ENCODE data around the gene CTTNBP2NL. TPM values are rescaled to one million over a fixed set of nuclear protein-coding genes. Genes with fewer than 3 reads are reported as not detected.
"Not testable (repeated sequence)": the region's sequence is repeated elsewhere in the genome, so short reads cannot be mapped to it uniquely, and the experiment has no call there.

CTTNBP2NL gene
- total RNA-seq, 6 experiments from 2014 or later: 3.5 to 8.1 (median 4.8) TPM

GRCh38 chr1:112429749-112430148 is 33.7 kb downstream of the CTTNBP2NL start:
- no peak overlapping the region for H3K4me3 ChIP-seq
- no peaks in the 10 kb centered on the region for H3K36me3 ChIP-seq
- DNase-seq (no peak), ATAC-seq (peak in 3 of 4 donors; percentile 47 to 60 (median 58))
- H3K27ac ChIP-seq: no peak overlapping the region
- no peak for TF ChIP-seq POLR2A (IDR thresholded peaks at IDR 0.05)
- TF ChIP-seq, protein P1, sequence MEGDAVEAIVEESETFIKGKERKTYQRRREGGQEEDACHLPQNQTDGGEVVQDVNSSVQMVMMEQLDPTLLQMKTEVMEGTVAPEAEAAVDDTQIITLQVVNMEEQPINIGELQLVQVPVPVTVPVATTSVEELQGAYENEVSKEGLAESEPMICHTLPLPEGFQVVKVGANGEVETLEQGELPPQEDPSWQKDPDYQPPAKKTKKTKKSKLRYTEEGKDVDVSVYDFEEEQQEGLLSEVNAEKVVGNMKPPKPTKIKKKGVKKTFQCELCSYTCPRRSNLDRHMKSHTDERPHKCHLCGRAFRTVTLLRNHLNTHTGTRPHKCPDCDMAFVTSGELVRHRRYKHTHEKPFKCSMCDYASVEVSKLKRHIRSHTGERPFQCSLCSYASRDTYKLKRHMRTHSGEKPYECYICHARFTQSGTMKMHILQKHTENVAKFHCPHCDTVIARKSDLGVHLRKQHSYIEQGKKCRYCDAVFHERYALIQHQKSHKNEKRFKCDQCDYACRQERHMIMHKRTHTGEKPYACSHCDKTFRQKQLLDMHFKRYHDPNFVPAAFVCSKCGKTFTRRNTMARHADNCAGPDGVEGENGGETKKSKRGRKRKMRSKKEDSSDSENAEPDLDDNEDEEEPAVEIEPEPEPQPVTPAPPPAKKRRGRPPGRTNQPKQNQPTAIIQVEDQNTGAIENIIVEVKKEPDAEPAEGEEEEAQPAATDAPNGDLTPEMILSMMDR (IDR thresholded peaks at IDR 0.05): no peak
- H3K9me3 ChIP-seq: no peaks in the 10 kb centered on the region
- H3K4me1 ChIP-seq: no peaks in the 10 kb centered on the region
- intact Hi-C loops (cut with DNase I): no loop called here
- WGBS (ENCODE audit: insufficient coverage, low coverage, low lambda C conversion rate, missing lambda C conversion rate): 93% methylated on average over 1 of the region's 1 CpG
- H3K27me3 ChIP-seq: no peaks in the 10 kb centered on the region

- intact Hi-C loops (cut with DNase I): no loop called here
- TF ChIP-seq, protein P1 (IDR thresholded peaks at IDR 0.05): no peak
- no peak for TF ChIP-seq POLR2A (IDR thresholded peaks at IDR 0.05)
- no peaks in the 10 kb centered on the region for H3K27me3 ChIP-seq
- no peaks in the 10 kb centered on the region for H3K4me1 ChIP-seq
- no peak overlapping the region for H3K4me3 ChIP-seq
- no peaks in the 10 kb centered on the region for H3K9me3 ChIP-seq
- no peaks in the 10 kb centered on the region for H3K36me3 ChIP-seq
- H3K27ac ChIP-seq: peak overlapping the region in 2 of 3 donors; percentile 25 to 29
- WGBS (ENCODE audit: insufficient coverage, low coverage, low lambda C conversion rate, missing lambda C conversion rate): 69% methylated on average over 1 of the region's 1 CpG
- ATAC-seq: peak; percentile 48 to 67 (median 66)
- DNase-seq: no peak
Measured at GRCh38 chr1:112431038-112431437, 35.0 kb downstream of the CTTNBP2NL start.

GRCh38 chr1:112435448-112435847 is 39.4 kb downstream of the CTTNBP2NL start:
- intact Hi-C loops (cut with DNase I): no loop called here
- H3K36me3 ChIP-seq: no peaks in the 10 kb centered on the region
- H3K4me3 ChIP-seq: no peak overlapping the region
- H3K9me3 ChIP-seq: no peaks in the 10 kb centered on the region
- ATAC-seq (peak in 1 of 4 donors; percentile 55), DNase-seq (no peak)
- TF ChIP-seq POLR2A (IDR thresholded peaks at IDR 0.05): no peak
- TF ChIP-seq, protein P1 (IDR thresholded peaks at IDR 0.05): no peak
- no peaks in the 10 kb centered on the region for H3K27me3 ChIP-seq
- no peaks in the 10 kb centered on the region for H3K4me1 ChIP-seq
- no peak overlapping the region for H3K27ac ChIP-seq
- 48% methylated on average over 3 of the region's 3 CpGs for WGBS (ENCODE audit: insufficient coverage, low coverage, low lambda C conversion rate, missing lambda C conversion rate)

- intact Hi-C loops (cut with DNase I): no loop called here
Measured at GRCh38 chr1:112436384-112437156, 40.6 kb downstream of the CTTNBP2NL start.

DNA sequence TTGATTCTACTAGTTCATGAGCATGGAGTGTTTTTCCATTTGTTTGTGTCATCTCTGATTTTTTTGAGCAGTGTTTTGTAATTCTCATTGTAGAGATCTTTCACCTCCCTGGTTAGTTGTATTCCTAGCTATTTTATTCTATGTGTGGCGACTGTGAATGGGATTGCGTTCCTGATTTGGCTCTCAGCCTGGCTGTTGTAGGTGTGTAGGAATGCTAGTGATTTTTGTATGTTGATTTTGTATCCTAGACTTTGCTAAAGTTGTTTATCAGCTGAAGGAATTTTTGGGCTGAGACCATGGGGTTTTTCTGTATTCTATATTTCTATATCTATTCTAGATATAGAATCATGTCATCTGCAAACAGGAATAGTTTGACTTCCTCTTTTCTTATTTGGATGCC is 42.1 kb downstream of the CTTNBP2NL start:
- 71% methylated on average over 2 of the region's 2 CpGs for WGBS (ENCODE audit: insufficient coverage, low coverage, low lambda C conversion rate, missing lambda C conversion rate)
- H3K27me3 ChIP-seq; intact Hi-C loops (cut with DNase I); H3K27ac ChIP-seq; H3K9me3 ChIP-seq; H3K4me1 ChIP-seq; DNase-seq; H3K36me3 ChIP-seq; ATAC-seq; H3K4me3 ChIP-seq: not testable (repeated sequence)

More at GRCh38 chr1:112436384-112437156, 40.6 kb downstream of the CTTNBP2NL start:
- H3K27ac ChIP-seq: no peak overlapping the region
- H3K4me1 ChIP-seq: no peaks in the 10 kb centered on the region
- DNase-seq (no peak), ATAC-seq (no peak)
- TF ChIP-seq POLR2A (IDR thresholded peaks at IDR 0.05): no peak
- TF ChIP-seq, protein P1 (IDR thresholded peaks at IDR 0.05): no peak
- H3K27me3 ChIP-seq: no peaks in the 10 kb centered on the region
- H3K36me3 ChIP-seq: no peaks in the 10 kb centered on the region
- no peaks in the 10 kb centered on the region for H3K9me3 ChIP-seq
- 93% methylated on average over 5 of the region's 5 CpGs for WGBS (ENCODE audit: insufficient coverage, low coverage, low lambda C conversion rate, missing lambda C conversion rate)
- no peak overlapping the region for H3K4me3 ChIP-seq

All from right lobe of liver (tissue), 6 donors.